DMS53 treated with DMSO at 0.1 percent for 48 hours (cell line): ENCODE measurements around the gene SUGP2.

Source experiments
- DNase-seq: peaks from one replicate; lab custom pipeline; 2025; ENCODE audit not compliant: unreplicated experiment; lab: John Stamatoyannopoulos, UW

SUGP2 gene

DNA sequence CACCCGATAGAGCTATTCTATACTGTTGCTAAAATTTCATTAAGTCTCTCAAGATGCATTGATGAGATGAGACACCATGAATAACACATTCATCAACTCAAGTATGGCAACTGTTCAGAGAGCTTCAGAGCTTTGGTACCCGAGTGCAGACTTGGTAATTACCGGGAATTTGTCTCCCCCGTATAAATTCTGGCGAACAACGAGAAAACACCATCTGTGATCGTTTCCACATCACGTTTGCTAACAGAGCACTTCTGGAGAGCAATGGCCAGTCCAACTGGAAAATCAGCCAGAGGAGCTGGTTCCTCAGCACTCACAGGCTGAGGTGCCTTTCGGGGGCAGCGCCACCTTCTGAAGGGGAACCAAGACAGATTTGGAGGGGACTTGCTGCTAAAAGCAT lies 40.2 kb downstream of the SUGP2 start:
- no peak for DNase-seq

DNA sequence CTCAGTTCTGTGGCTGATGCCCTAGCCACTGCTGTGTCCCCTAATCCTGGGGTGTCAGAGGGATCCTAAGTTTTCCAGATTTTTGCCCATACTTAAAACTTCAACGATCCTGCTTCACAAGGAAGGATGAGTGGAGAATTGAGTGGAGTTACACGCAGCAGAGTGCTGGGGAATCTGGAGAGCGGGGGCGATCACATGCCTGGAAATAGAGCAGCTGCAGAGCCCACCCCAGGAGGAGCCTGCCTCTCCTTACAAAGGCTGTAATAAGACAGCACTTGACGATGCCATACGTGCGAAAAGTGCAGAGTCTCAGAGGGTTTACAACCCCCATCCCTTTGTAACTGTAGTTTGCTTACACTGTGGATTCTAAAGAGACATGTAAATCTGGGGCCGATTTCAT lies 40.6 kb downstream of the SUGP2 start:
- no peak for DNase-seq

DNA sequence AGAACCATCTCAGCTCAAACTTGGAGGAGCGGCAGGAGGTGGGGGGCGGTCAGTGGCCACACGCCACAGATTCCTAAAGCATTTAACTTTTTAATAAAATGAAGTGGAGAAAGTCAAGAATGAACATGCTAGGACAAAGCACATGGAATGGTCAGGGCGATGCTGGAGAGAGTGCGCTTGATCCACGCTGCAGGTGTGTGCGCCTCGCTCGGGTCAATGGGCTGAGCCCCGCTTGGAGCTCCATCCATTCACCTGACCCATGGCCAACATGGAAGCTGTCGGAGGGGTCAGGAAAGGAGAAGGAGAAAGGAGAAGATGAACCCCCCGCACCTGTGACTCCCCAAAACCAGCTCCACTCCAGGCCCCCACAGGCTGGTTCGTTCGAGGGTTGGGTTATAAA lies 41.8 kb downstream of the SUGP2 start:
- no peak for DNase-seq

DNA sequence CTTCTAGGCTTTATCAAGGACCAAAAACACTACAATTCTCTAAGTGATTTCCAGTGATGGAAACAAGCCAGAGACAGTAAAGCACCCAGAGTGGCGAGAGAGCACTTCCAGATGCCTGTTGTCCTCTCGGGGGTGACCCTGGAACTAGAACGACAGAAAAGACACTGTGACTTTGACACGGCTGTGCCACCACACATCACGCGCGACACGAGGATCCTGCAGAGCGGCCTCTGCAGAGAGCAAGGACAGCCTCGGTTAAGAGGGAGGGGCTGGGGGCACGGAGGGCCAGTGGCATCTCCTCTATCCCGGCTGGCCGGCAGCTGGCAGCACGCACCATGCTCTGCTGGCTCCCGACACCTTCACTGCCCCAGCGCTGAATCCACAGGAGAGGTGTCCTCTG lies 42.3 kb downstream of the SUGP2 start:
- no peak for DNase-seq

- DNase-seq, result no peak
These were observed 43.1 kb downstream of the SUGP2 start for GRCh38 chr19:18990128-18990708.

- DNase-seq, result no peak
These were observed 44.0 kb downstream of the SUGP2 start for GRCh38 chr19:18989316-18989715.

DNA sequence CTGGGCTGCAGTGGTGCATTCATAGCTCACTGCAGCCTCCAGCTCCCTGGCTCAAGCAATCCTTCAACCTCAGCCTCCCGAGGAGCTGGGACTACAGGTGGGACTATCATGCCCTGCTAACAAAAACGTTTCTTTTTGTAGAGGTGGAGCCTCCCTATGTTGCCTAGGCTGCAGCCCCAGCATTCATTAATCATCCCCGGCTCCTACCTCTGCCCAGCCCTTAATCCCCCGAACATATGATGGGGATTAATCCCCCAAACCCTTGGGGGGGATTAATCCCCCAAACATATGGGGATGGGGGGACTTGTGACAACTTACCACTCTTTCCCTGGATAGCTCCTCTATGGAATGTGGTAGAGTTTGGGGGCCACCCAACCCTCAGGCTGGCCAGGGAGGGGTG lies 45.9 kb downstream of the SUGP2 start:
- no peak for DNase-seq

DNA sequence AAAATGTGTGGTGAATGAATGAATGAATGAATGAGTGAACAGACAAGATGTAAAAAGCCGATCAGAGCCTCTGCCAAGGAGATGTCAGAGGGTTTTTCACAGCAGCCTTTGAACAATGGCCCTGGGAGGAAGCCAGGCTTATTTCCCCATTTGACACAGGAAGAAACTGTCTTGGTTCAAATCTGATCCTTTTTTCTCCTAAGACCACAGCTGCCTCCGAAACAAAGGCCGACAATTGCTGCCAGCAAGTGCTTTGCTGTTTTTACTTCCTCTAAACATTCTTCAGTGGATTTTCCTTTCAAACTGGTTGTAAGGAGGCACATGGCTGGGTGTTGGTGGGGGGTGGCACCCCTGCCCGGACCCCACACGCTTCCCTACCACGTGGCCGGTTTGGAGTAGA lies 48.1 kb downstream of the SUGP2 start:
- DNase-seq, result no peak

GRCh38 chr19:18984251-18984650 lies 49.1 kb downstream of the SUGP2 start:
- no peak for DNase-seq

- DNase-seq, result no peak
These were observed 50.6 kb downstream of the SUGP2 start for GRCh38 chr19:18982669-18983068.

- DNase-seq, result no peak
These were observed 52.8 kb downstream of the SUGP2 start for GRCh38 chr19:18980432-18981020.

DNA sequence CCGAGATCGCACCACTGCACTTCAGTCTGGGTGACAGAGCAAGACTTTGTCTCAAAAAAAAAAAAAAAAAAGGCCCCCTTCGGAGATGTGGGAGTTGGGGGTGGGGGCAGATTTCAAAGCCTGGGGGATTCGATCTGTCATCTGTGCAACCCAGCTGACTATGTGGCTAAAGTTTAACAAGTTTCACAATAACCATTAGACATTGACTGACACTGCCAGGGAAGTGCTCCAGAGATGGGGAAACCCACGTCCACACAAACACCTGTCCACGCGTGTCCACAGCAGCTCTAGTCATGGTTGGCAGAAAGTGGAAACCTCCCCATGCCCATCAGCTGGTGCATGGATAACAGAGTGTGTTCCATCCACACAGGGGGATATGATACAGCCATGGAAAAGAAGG lies 54.7 kb downstream of the SUGP2 start:
- no peak for DNase-seq

DNA sequence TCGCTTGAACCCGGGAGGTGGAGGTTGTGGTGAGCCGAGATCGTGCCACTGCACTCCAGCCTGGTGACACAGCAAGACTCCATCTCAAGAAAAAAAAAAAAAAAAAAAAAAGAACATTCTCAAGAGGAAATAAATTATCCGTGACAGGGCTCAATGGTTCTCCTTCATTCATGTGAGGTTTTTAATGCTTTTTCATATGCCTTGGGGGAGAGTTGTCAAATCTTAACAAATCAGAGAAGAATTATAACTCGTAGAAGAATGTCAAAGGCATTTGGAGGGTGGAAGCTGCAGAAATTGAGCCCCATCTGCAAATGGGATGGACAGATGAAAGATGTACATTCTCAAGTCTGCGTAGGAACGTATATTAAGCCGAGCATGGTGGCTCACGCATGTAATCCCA lies 57.4 kb downstream of the SUGP2 start:
- no peak for DNase-seq

- no peak for DNase-seq
These were observed 58.3 kb downstream of the SUGP2 start for GRCh38 chr19:18975011-18975410.

DNA sequence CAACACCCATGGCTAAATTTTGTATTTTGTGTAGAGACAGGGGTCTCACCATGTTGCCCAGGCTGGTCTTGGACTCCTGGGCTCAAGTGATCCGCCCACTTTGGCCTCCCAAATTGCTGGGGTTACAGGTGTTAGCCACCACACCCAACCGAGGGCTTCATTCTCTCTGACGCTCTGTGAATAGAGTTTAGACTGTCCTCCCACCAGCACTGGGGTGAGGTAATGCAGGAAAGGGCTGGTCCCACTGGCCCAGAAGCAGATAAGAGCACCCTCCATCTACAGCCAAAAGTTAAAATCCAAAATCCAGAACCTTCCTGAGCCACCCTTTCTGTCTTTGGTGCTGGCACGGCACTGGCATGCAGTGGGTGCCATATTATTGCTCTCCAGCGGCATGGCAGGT lies 60.5 kb downstream of the SUGP2 start:
- DNase-seq, result no peak

- DNase-seq, result no peak
These were observed 61.0 kb downstream of the SUGP2 start for GRCh38 chr19:18972301-18972811.

GRCh38 chr19:18969931-18970659 lies 63.2 kb downstream of the SUGP2 start:
- no peak for DNase-seq

GRCh38 chr19:18967358-18968146 lies 65.8 kb downstream of the SUGP2 start:
- no peak for DNase-seq

DNA sequence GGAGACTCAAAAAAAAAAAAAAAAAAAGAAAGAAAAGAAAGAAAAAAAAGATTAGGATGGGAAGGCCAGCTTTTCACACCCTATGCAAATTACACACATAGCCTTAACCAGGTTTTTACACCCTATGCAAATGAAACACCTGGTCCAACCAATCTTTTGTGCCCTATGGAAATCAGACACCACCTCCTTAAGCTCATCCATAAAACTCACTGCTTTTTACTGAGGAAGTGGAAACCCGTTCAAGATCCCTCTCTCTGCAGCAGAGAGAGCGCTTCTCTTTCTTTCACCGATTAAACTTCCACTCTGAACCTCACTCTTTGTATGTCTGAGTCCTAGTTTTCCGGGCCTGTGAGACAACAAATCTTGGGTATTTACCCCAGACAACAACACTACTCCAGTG lies 67.0 kb downstream of the SUGP2 start:
- no peak for DNase-seq

DNA sequence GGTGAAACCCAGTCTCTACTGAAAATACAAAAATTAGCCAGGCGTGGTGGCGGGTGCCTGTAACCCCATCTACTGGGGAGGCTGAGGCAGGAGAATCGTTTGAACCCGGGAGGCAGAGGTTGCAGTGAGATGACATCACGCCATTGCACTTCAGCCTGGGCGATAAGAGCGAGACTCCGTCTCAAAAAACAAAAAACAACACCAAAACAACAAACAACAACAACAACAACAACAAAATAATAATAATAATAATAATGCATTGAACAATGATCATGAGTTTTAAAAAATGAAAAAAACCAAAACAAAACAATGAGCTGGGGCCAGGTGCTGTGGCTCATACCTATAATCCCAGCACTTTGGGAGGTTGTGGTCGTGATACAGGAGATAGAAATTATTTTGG lies 69.2 kb downstream of the SUGP2 start:
- no peak for DNase-seq

GRCh38 chr19:18961767-18962620 lies 71.3 kb downstream of the SUGP2 start:
- DNase-seq, result no peak
